HG02642 (cell line): ENCODE data around the gene MBL2.

Experiments used
- ATAC-seq: cut with Tn5 transposase; IDR thresholded peaks from one replicate; pipeline ENCODE4 v1.9.1; 2021; ENCODE audit warnings: mild to moderate bottlenecking; ENCODE audit not compliant: unreplicated experiment, poor library complexity

Gene MBL2

DNA sequence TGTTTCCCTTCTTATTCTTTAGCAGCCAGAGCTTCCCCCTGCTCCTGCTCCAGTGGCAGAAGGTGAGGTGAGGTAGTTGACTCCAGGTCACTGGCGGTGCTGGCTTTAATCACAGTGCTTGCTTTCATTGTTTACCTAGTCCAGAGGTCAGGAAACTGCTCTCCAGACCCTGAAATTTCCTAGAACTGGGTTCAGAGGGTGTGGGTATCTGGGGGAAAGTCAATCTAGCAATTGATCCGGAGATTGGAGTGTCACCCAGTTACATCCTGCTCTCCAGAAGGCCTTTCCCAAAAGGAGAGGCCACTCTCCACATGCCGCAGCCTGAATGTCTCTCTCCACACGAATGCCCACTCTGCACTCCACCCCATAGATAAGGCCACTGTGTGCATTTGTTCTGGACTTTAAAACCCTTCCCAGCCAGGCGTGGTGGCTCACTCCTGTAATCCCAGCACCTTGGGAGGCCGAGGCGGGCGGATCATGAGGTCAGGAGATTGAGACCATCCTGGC, 2.1 kb upstream of the MBL2 start:
- ATAC-seq: no peak

DNA sequence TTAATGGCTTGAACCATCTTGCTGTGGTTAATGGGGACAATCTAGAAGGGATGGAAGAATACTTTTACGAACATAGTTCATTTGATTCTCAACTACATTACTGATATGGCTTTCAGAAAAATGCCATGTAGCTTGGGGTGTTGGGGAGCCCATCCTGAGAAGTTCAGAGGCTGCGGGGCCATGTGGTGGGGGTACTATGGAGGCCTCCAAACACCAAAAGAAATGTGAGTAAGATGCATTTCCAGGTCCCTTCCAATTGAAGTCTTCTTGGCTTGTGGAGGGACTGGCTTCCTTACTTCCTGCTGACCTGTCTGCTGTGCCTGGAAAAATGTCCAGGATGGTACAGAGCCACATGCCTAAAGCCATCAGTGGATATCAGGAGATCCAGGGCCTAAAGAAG, 1.6 kb upstream of the MBL2 start:
- ATAC-seq: no peak

DNA sequence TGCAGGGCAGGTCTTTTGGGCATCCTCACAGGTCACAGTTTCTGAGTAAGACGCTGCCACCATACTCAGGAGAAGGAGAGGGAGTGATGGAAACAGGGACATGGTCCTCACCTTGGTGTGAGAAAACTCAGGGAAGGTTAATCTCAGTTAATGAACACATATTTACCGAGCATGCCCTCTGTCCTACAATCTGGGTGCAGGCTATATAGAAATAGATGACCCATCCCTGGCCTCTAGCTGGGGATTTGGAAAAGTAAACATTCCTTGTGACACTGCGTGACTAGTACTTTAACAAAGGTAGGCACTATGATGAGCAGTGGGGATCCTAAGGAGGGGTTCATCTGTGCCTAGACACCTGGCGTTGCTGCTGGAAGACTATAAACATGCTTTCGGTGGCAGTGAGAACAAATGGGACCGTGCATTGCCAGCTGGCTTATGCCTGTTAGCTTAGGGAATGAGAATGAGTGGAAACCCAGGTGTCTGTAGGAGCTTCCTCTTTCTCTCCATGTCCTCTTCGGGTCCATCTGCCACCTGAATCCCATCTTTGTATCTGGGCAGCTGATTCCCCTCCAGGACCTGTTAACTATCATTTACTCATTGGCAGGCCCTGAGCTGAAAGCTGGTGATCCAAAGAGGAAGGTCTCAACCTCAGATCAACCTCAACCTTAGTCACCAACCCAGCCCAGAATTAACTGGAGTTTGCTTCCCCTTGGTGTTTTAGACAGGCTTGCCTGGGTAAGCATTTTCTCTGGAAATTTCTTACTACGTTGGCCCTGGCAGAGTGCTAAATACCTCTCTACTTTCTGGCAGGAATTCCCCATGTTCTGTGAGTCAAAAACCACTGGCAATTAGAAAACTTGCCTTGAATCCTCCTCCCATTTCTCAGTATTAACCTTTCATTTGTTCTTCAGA, 794 bp downstream of the MBL2 start:
- no peak for ATAC-seq

DNA sequence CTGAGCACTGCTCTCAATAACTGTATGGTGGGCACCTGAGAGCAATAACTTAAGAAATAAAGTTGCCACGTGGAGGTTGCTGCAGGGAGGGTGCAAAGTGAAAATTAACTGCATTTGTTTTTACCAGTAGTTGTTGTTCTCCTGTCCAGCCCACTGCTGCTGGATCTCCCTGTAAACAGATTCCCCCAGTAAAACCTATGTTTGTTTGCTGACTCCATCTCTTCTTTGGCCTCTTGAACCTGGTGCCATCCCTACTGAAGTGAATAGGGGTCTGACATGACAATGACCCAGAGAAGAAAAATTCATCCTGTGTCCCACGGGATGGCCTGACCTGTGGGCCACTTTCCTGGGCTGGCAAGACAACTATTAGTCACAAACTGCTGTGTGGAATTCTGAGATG, 1.7 kb downstream of the MBL2 start:
- ATAC-seq: no peak

DNA sequence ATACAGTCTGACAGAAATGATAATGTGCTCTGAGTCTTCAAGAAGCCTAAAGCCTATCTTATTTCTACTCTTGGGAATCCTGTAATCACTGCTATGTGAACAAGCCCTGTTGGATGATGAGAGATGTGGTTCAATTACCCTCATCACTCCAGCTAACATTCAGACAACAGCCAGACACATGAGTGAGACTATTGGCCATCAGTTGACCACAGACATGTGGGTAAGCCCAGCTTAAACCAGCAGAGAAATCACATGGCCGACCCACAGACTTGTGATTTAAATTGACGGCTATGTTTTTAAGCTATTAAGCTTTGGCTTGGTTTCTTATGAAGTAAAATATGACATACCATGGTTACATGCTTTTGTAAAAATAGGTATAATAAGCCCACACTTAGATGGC, 2.6 kb downstream of the MBL2 start:
- no peak for ATAC-seq

DNA sequence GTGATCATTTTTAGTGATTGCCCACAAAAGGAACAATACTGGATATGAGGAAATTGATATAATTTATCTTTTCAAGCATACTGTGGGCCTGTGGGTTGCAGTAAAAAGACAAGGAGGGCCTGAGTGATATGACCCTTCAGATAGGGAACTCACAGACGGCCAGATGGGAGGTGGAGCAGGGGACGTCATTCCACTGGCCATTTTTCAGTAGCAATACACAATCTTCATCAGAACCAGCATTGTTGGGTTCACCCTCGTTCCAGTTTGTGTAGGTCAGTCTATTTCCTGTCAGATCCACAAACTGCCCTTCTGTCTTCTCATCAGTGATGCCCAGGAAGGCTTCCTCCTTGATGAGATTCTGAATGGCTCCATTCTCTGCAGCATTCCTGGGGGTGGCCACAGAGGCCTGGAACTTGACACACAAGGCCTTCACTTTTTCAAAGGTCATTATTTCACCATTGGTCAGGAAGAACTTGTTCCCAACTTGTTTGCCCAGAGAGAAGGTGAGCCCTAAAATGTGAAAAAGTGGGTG, 4.5 kb downstream of the MBL2 start:
- ATAC-seq: no peak

DNA sequence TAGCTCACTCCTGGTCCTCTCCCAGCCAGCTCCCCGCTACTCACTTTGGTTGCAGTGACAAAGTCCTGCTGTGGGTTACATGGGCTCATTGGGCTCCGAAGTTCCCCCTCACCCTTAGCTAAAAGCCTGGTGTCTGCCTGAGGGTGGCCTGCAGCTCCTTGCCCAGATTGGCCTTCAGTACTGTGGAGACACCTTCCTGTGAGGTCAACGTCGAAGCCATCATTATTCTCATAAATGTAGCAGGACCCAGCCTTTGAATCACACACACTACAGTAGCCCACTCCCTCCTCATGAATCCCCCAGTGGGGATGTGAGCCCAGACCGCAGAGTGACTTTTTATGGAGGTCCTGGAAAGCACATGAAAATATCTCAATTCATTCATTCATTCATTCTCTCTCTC, 10.5 kb downstream of the MBL2 start:
- ATAC-seq: no peak

DNA sequence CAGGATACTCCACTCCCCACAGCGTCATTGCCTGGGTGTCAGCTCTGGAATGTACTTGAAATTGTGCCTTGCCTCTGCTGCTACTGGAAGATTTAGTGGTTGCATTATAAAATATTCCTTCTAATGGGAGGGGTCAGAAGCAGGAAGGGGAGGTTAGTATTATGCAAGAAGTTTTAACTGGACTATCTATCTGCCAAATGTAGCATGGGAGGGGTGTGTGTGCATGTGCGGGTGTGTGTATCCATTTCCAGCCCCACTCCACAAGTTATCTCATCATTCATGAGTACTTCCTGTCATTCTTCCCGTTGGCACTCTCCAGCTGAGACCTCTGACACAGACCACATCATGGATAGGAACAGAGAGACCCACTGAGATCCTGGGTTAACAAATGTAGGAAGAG, 13.4 kb downstream of the MBL2 start:
- no peak for ATAC-seq

DNA sequence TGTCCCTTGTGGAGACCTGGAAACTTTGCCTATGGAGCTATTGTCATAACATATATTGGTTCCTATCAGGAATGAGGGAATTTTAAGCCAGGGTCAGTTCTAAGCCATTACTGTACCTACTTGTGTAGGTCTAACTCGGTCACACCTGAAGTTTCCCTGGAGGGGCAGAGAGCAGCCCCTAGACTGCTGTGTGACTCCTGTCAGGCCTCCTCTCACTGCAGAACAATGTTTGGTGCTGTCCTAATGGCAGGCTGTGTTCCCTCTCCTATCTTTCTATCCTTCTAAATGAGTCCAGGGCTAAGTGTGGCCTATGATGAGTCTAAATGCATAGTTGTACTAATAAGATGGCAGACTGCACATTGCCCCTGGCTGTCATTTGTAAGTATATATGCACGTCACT, 14.2 kb downstream of the MBL2 start:
- no peak for ATAC-seq

DNA sequence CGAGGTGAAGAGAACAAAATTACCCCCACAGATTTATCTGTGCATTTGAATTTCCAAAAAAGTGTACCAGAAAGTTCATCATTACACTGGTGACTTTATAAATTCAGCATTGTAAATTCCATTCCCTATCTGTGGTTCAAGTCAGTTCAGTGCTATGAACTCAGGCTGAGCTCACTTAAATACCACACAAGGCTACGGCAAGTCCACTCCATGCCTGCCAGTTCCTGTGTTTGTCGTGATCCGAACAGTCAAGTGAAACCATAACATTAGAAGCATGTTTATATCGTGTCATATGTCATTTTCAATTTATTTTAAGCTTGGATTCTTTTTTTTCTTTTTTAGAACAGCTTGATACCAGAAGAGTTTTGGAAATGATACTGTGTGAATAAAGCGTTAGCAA, 14.8 kb downstream of the MBL2 start:
- ATAC-seq: no peak

DNA sequence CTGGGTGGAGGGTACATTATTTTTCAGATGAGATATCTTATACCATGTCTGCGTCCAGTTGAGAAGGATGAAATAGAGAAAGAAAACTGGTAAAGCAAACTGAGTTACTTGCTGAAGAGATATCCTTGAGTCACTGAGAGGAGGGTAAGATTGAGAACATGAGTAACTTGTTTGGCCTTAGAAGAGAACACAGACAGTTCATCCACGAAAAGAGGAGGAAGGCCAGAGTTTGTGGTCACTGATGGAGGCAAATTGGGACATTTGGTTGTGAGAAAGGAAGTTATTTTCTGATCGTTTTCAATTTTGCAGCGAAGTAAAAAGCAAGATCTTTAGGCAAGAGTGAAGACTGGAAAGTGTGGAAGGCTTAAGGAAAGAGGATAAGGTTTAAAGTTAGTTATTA, 15.6 kb downstream of the MBL2 start:
- no peak for ATAC-seq

DNA sequence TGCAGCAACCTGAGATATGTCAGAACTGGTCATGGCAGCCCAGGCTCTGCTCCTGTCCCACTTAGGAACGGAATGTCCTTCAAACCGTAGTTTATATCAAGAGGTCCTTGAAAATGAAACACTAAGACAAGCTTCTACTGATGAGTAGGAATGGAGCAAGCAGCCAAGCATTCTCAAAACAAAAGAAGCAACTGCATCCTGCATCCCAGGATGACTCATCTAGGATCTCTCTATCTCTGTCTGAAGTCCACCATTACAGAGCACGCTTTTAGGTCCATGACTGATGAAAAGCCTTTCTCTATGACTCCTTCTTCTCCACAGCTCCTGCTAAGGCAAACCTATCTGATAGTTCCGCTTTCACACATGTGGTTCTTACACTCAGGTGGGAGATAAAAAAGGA, 16.3 kb downstream of the MBL2 start:
- ATAC-seq: no peak

DNA sequence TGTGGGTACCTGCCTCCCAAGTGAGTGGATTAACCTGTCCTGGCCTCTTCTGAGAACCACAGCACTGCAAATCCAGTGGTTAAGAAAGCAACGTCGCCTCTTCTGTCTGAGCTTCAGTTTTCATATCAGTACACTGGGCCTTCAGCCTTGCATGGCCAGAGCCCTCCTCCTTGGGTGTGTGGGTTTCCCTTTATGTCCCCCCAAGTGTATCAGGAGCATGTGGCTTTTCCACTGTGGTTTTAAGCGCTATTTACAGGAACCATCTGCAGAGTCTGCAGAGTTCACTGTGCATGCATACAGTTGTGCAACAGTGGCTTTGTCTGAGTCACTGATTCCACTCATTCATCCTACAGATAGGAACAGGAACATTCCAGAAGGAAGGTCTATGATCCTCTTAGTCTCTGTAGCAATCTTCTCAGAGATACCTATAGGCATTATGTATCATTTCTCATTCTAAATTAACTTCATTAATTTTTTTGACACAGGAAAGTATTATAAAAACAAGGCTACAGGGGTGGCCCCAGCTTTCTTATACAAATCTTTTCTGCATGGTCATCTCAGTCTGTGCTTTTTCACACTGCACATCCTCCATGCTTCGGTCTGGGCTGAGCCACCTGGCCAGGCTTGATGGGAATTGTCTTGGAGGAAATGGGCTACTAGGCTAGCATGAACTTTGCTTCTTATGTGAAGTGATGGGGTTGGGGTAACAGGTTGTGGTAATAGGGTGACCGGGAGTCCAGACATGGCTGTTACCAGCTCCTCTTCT, 17.1 kb downstream of the MBL2 start:
- ATAC-seq: no peak

DNA sequence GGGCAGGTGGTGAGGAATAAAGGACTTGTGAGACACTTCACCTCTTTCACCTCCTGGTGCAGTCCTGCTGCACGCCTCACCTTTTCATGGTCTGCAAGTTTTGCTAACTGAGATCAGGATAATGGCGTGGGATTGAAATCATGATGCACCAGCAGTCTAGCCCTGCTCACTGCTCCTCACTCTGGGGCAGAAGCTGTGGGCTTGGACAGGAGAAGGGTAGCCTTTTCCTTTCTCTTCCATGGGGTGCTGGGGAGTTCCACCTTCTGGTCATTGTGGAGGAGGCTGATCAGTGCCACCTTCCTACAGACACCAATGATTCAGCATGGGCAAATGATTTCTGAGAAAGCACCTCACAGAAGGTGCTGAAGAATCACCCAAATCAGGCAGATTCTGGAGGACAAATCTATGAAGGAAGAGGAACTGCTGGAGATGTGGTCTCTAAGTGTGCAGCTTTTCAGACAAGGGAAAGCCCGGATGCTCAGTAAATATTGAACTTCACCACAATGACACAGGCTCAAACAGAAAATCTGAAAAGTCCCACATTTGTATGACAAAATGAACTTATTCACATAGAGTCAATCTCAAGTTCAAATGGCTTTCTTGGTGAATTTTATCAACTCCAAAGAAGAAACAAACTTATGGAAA, 19.7 kb downstream of the MBL2 start:
- no peak for ATAC-seq

DNA sequence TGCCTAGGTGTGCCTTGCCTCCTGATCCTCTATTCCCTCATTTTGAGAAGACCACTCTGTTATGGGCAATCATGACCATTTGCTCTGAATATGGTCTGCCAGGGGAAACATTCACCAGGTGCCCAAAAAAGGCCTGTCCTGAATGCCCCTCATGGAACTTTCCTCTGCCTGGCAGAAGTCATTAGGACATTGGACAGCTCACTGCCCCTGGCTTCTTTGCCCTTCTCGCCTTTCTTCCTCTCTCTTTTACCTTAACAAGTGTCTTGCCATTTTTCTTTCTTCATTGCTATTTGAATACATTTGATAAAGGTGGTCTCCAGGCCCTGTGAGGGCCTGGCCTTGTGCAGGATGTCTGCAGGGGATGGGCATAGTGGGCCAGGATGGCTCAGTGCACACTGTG, 20.3 kb downstream of the MBL2 start:
- no peak for ATAC-seq

DNA sequence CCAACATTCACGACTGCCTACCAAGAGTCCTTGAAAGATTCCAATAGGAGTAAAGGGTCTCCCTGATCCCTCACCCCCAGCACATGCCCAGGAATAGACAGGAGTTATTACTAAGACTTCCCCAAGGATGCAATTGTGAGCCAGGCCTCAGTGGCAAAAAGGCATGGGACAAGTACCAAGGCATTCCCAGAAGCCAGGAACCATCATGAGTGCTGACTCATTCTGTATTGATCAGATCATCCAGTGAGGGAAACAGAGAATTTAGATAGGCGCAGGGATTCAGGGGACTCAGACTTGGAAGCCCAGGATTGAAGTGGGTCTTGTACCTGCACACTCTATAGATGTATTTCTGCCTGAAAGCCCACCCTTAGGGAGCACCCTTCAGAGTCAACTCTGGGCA, 21.2 kb downstream of the MBL2 start:
- ATAC-seq: no peak

DNA sequence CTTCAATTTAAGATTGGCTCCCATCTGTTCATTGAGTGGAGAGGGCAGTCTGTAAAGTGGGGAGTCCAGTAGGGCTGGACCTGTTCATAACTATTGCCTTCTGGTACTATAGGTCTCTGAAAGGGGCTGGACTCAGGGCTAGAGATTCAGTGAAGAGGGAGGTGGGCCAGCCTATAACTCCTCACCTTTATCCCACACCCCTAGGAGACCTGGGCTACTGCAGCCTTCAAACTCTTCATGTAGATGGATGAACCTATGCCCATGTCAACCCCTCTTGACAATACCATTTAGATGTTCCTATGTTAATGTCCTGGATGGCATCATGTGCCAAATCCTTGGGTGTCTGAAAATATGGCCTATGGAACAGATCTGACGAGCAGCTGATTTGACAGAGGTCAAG, 22.0 kb downstream of the MBL2 start:
- no peak for ATAC-seq

DNA sequence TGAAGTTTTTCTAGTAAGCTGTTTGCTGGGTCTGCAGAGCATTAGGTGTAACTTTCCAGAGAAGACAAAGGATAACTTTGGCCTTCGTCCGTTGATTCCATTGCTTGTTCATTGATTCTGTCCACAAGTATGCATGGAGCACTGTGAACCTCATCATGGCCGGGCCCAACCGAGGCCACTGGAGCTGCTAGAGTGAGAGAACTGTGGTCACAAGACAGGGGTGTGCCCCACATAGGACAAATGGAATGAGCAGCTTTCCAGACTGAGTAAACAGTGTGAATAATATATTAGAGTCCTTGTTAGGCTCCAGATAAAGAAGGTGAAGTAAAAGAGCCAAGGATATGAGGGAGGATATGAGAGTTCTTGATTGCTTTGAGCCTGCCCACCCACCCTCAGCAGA, 24.9 kb downstream of the MBL2 start:
- no peak for ATAC-seq

DNA sequence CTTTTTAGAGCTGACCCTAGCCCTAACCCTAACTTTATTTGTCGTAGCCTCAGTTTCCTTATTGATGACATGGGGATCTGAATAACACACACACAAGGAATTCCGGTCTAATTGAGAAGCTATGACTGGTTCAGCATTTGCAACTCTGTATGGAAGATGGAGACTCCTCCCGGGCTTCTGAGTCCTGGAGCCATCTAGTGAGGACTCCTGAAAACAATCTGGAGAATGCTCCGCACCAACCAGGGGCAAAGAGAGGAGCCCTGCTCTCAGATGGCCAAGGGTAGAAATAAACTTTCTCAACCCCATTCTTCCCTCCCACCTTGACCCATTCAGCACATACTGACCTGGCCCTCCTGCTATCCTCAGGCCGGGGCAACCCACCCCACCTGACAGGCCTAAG, 26.4 kb downstream of the MBL2 start:
- no peak for ATAC-seq

DNA sequence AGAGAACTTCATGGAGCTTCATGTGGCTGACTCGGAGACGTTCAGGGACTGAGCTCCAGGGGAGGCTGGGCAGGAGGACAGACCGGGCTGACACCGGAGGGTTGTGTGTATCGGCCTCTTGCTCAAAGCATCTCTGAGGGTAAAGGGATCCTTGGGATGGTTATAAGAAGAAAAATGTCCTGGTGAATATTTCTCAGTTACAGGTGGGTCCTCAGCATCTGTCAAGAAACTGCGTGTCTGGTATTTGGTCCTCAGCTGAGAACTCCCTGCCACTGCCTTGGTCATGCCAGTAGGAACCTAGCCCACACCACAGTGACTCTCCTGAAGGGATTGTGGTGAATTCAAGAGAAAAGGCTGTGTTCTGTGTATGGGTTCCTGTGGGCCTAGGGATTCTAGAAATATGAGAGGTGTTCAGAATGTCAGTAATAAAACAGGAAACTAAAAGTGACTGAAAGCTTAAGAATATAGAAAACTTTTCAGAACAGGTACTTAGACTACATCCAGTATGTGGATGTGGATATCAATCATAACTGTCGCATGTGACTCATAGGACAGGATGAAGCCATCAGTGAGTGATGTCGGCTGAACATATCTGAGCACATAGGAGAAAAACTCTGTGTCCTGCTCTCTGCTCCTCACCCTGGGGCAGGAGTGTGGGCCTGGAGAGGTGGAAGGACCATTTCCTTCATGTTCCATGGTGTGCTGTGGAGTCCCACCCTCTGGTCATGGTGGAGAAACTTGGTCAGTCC, 28.4 kb downstream of the MBL2 start:
- no peak for ATAC-seq
